OCI-LY7 (cell line): Measurements from ENCODE around the gene TXNIP. TPM values are rescaled to one million over a fixed set of nuclear protein-coding genes. Genes with fewer than 3 reads are reported as not detected.

ENCODE experiments used
- BruUV-seq: library from RNA; stranded (reverse); fragments of 400-500 nt; replicated peaks from 2 replicates; lab custom pipeline; 2021; lab: Mats Ljungman, UMichigan
- CTCF ChIA-PET: fragments of 300-600 bp; sonication (Branson Sonifier 250); formaldehyde crosslinking; loops from one replicate; lab custom pipeline; 2022; ENCODE audit warnings: antibody characterized with exemption; ENCODE audit not compliant: unreplicated experiment; lab: Charles Lee
- POLR2A ChIA-PET: fragments of 300-600 bp; sonication (Branson Sonifier 250); formaldehyde crosslinking; loops from one replicate; lab custom pipeline; 2022; ENCODE audit warnings: antibody characterized with exemption; lab: Charles Lee
- DNase-seq: peaks from one replicate; pipeline ENCODE4 v3.0.0-alpha.2; 2015; ENCODE audit warnings: low spot score
- H2AFZ ChIP-seq: fragments of 200-600 bp; sonication (generic), shearing (Covaris generic); 2 replicates; pipeline ENCODE4 v1.6.1; 2014; ENCODE audit warnings: mild to moderate bottlenecking, antibody characterized with exemption, low read length, moderate library complexity
- H3K27ac ChIP-seq: fragments of 200-600 bp; sonication (generic); 2 replicates; pipeline ENCODE4 v1.5.1; 2014; ENCODE audit warnings: mixed run types, low read depth, mild to moderate bottlenecking, moderate library complexity, low read length, inconsistent platforms; ENCODE audit not compliant: poor library complexity, severe bottlenecking
- H3K36me3 ChIP-seq: fragments of 200-600 bp; sonication (generic); 2 replicates; pipeline ENCODE4 v1.6.1; 2014; ENCODE audit warnings: mild to moderate bottlenecking, antibody characterized with exemption, low read length, moderate library complexity, mixed read lengths; ENCODE audit not compliant: insufficient read depth
- H3K4me1 ChIP-seq: fragments of 200-600 bp; sonication (generic); 2 replicates; pipeline ENCODE4 v1.5.1; 2014; ENCODE audit warnings: mild to moderate bottlenecking, low read length; ENCODE audit not compliant: insufficient read depth, poor library complexity, severe bottlenecking
- H3K4me2 ChIP-seq: fragments of 200-600 bp; sonication (generic); 2 replicates; pipeline ENCODE4 v1.6.1; 2014; ENCODE audit warnings: mild to moderate bottlenecking, low read length
- H3K4me3 ChIP-seq: fragments of 200-600 bp; sonication (generic); 2 replicates; pipeline ENCODE4 v1.5.1; 2014; ENCODE audit warnings: mild to moderate bottlenecking, low read depth, low read length; ENCODE audit not compliant: poor library complexity, severe bottlenecking
- H3K79me2 ChIP-seq: fragments of 200-600 bp; sonication (generic); 2 replicates; pipeline ENCODE4 v1.6.1; 2016; ENCODE audit warnings: low read depth, mild to moderate bottlenecking, low read length, moderate library complexity, mixed read lengths; ENCODE audit not compliant: insufficient read depth
- H3K9me2 ChIP-seq: fragments of 200-600 bp; sonication (generic); 2 replicates; pipeline ENCODE4 v1.6.1; 2016; ENCODE audit warnings: mild to moderate bottlenecking, low read length, mixed read lengths; ENCODE audit not compliant: insufficient read depth
- H3K9me3 ChIP-seq: fragments of 200-600 bp; sonication (generic); 2 replicates; pipeline ENCODE4 v1.6.1; 2014; ENCODE audit warnings: mild to moderate bottlenecking, mixed run types, low read length, mixed read lengths
- H4K20me1 ChIP-seq: fragments of 200-600 bp; sonication (generic); 2 replicates; pipeline ENCODE4 v1.6.1; 2014; ENCODE audit warnings: mild to moderate bottlenecking, antibody characterized with exemption, low read length, moderate library complexity, mixed read lengths; ENCODE audit not compliant: insufficient read depth
- EZH2phosphoT487 ChIP-seq: fragments of 200-600 bp; sonication (generic); IDR thresholded peaks from 2 replicates; pipeline ENCODE4 v1.6.1; 2018; ENCODE audit warnings: low read depth, borderline replicate concordance, mild to moderate bottlenecking, mixed run types, antibody characterized with exemption, low read length, moderate library complexity, mixed read lengths
- intact Hi-C: fragments of 100-400 bp; cut with micrococcal nuclease; formaldehyde crosslinking; loops from one replicate; pipeline ENCODE4 v1.10.0; 2022; ENCODE audit not compliant: unreplicated experiment
- total RNA-seq, 2 experiments: library from RNA; depleted of rRNA in 1 of 2; stranded (reverse); fragments of >200 nt in 1 of 2; shearing (Covaris generic) in 1 of 2; gene quantifications; 2 replicates each; pipeline ENCODE4 v1.2.3, GENCODE V29; 2014 to 2022
- TF ChIP-seq, protein P1 (sequence below): fragments of 200-600 bp; sonication (generic); conservative IDR thresholded peaks from 2 replicates; pipeline ENCODE4 v1.5.1; 2014; ENCODE audit warnings: mild to moderate bottlenecking, antibody characterized with exemption, low read length, moderate library complexity, mixed read lengths

Gene TXNIP
- total RNA-seq, 2 experiments from 2014 or later, result 50.3 to 144 TPM

DNA sequence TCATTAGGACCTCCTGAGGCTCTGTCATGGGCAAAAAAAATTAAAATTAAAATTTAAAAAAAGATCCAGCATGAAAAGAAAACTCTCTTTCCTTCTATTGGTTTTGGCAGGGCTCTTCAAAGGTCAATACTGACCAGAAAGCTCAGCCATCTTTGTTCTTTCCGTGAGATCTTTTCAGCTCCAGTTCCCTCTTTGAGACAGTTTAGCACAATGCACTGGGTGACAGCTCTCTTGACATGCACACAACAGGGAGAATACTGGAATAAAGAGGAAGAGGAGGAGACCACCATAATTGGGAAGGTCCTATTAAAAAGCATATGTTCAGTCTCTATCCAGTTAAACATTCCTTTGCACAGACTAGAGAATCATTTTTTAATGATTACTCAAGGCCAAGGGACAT is 44.9 kb downstream of the TXNIP start:
- H3K36me3 ChIP-seq, result peaks cover 22% of the 10 kb centered on the region
- peaks cover 3% of the 10 kb centered on the region; the same call in 1 of the 2 replicates for H4K20me1 ChIP-seq
- intact Hi-C loops, result no loop called here
- no peak overlapping the region for H3K27ac ChIP-seq
- no peak overlapping the region for H2AFZ ChIP-seq
- peaks cover 13% of the 10 kb centered on the region for H3K4me1 ChIP-seq
- H3K4me2 ChIP-seq, result no peak overlapping the region
- ChIA-PET POLR2A (interaction anchor here (0.6 to 1.9 kb wide), 2 partner anchors 9 to 55 kb away, joined by 4 to 8 read pairs; no protein-coding TSS in a partner anchor), CTCF (no interaction called here)
- no peak for TF ChIP-seq EZH2phosphoT487
- no TSS peak for BruUV-seq
- H3K4me3 ChIP-seq, result no peak overlapping the region
- peaks cover 15% of the 10 kb centered on the region; the same call in 1 of the 2 replicates for H3K79me2 ChIP-seq
- H3K9me2 ChIP-seq, result no peaks in the 10 kb centered on the region
- no peaks in the 10 kb centered on the region for H3K9me3 ChIP-seq
- DNase-seq, result no peak

DNA sequence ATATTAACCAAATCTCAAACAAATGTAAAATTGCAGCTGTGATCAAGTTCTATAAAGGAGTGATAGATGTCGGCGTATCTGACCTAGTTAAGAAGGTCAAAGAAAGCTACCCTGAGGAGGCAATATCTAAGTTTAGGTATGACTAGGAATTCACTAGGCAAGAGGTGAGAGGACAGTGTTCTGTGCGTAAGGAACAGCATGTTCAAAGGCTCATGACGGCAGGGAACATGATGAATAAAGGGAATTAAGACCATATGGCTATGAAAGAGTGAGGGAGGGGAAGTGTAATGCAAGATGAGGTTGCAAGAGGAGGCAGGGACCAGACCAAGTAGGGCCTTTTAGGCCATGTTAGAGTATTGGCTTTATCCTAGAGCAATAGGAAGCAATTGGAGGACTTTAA is 47.2 kb downstream of the TXNIP start:
- no peaks in the 10 kb centered on the region; the same call in 1 of the 2 replicates for H3K79me2 ChIP-seq

DNA sequence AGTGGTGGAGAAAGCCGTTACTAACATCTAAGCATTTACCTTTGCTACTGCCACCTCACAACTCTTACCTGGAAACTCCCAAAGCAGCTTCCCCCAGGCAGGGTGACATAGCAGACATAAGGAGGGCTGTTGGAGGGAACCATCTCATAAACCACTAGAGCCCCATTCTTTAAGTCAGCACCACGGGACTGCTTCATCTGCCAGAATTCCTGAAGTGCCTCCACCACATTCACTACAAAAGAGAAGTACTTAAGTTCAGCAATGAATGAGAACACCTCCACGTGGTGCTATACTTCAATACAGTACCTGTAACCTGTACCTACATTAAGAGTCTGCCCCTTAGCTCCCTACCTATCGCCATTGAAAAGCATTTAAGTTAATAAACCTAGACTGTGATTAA is 48.8 kb downstream of the TXNIP start:
- H3K4me3 ChIP-seq, result no peak overlapping the region
- BruUV-seq, result no TSS peak
- no peaks in the 10 kb centered on the region for H3K9me2 ChIP-seq
- TF ChIP-seq, protein P1, sequence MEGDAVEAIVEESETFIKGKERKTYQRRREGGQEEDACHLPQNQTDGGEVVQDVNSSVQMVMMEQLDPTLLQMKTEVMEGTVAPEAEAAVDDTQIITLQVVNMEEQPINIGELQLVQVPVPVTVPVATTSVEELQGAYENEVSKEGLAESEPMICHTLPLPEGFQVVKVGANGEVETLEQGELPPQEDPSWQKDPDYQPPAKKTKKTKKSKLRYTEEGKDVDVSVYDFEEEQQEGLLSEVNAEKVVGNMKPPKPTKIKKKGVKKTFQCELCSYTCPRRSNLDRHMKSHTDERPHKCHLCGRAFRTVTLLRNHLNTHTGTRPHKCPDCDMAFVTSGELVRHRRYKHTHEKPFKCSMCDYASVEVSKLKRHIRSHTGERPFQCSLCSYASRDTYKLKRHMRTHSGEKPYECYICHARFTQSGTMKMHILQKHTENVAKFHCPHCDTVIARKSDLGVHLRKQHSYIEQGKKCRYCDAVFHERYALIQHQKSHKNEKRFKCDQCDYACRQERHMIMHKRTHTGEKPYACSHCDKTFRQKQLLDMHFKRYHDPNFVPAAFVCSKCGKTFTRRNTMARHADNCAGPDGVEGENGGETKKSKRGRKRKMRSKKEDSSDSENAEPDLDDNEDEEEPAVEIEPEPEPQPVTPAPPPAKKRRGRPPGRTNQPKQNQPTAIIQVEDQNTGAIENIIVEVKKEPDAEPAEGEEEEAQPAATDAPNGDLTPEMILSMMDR, result no peak
- TF ChIP-seq EZH2phosphoT487, result no peak
- no peak overlapping the region for H2AFZ ChIP-seq
- no peak overlapping the region for H3K27ac ChIP-seq
- H3K79me2 ChIP-seq, result no peaks in the 10 kb centered on the region
- H3K36me3 ChIP-seq, result peaks cover 23% of the 10 kb centered on the region; the same call in 1 of the 2 replicates
- ChIA-PET CTCF (no interaction called here), POLR2A (interaction anchor here (1.0 kb wide), 1 partner anchor 11 kb away, joined by 3 read pairs; the partner anchor contains the start of gene LIX1L)
- no peaks in the 10 kb centered on the region for H3K4me1 ChIP-seq
- H3K9me3 ChIP-seq, result no peaks in the 10 kb centered on the region
- H4K20me1 ChIP-seq, result no peaks in the 10 kb centered on the region
- H3K4me2 ChIP-seq, result no peak overlapping the region
- DNase-seq, result no peak
- intact Hi-C loops, result no loop called here

More for the DNA sequence above, 47.2 kb downstream of the TXNIP start:
- H2AFZ ChIP-seq, result no peak overlapping the region
- DNase-seq, result no peak
- H3K36me3 ChIP-seq, result peaks cover 23% of the 10 kb centered on the region
- ChIA-PET POLR2A (interaction anchor here (1.1 kb wide), 1 partner anchor 15 kb away, joined by 6 read pairs; the partner anchor contains the start of genes ANKRD34A and POLR3GL), CTCF (no interaction called here)
- no peak overlapping the region for H3K4me3 ChIP-seq
- no peaks in the 10 kb centered on the region for H4K20me1 ChIP-seq
- TF ChIP-seq, protein P1, result no peak
- no peak for TF ChIP-seq EZH2phosphoT487
- no peaks in the 10 kb centered on the region for H3K9me2 ChIP-seq
- intact Hi-C loops, result no loop called here
- H3K9me3 ChIP-seq, result no peaks in the 10 kb centered on the region
- no peak overlapping the region for H3K27ac ChIP-seq
- no TSS peak for BruUV-seq
- H3K4me1 ChIP-seq, result no peaks in the 10 kb centered on the region
- H3K4me2 ChIP-seq, result no peak overlapping the region
